Adrenal gland (tissue), 5 donors: ENCODE results near the gene RPL38.

Source experiments
- POLR2A ChIP-seq, 2 donors: fragments of 450-650 bp; IDR thresholded peaks; one replicate each; pipeline ENCODE4 v1.6.1; 2017; ENCODE audit warnings: antibody characterized with exemption in 2 of 2, mild to moderate bottlenecking in 2 of 2, moderate library complexity in 1 of 2
- TF ChIP-seq, protein P1 (sequence below), 6 experiments: fragments of 450-650 bp in 4 of 6; fragments of 200-600 bp in 2 of 6; sonication (generic) in 1 of 6; IDR thresholded peaks; 1 replicate in 5 of 6; 2 replicates in 1 of 6; pipeline versions ENCODE4 v1.5.1 to v1.8.0; 2016 to 2021; ENCODE audit warnings: antibody characterized with exemption in 6 of 6, mild to moderate bottlenecking in 2 of 6, moderate library complexity in 1 of 6
- donor health status: DM: no; HTN: no; CAD: no.

DNA sequence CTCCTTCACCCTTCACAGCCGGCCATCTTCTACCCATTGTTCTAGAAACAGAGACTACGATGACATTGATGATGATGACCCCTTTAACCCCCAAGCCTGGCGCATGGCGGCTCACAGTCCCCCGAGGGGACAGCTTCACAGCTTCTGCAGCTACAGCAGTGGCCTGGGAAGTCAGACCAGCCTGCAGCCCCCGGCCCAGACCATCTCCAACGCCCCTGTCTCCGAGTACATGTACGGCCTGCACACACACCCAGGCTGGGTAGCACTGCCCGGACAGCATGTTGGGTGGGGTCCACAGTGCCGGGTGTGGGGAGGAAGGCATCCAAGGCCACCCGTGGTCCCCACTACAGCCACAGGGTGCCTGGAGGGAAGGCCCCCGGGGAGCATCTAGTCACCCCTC is 49.6 kb downstream of the RPL38 start:
- TF ChIP-seq, protein P1, sequence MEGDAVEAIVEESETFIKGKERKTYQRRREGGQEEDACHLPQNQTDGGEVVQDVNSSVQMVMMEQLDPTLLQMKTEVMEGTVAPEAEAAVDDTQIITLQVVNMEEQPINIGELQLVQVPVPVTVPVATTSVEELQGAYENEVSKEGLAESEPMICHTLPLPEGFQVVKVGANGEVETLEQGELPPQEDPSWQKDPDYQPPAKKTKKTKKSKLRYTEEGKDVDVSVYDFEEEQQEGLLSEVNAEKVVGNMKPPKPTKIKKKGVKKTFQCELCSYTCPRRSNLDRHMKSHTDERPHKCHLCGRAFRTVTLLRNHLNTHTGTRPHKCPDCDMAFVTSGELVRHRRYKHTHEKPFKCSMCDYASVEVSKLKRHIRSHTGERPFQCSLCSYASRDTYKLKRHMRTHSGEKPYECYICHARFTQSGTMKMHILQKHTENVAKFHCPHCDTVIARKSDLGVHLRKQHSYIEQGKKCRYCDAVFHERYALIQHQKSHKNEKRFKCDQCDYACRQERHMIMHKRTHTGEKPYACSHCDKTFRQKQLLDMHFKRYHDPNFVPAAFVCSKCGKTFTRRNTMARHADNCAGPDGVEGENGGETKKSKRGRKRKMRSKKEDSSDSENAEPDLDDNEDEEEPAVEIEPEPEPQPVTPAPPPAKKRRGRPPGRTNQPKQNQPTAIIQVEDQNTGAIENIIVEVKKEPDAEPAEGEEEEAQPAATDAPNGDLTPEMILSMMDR (IDR thresholded peaks at IDR 0.05): no peak
- no peak for TF ChIP-seq POLR2A (IDR thresholded peaks at IDR 0.05)
